ENCODE measurements around the gene ZBTB7B.

ZBTB7B gene

DNA sequence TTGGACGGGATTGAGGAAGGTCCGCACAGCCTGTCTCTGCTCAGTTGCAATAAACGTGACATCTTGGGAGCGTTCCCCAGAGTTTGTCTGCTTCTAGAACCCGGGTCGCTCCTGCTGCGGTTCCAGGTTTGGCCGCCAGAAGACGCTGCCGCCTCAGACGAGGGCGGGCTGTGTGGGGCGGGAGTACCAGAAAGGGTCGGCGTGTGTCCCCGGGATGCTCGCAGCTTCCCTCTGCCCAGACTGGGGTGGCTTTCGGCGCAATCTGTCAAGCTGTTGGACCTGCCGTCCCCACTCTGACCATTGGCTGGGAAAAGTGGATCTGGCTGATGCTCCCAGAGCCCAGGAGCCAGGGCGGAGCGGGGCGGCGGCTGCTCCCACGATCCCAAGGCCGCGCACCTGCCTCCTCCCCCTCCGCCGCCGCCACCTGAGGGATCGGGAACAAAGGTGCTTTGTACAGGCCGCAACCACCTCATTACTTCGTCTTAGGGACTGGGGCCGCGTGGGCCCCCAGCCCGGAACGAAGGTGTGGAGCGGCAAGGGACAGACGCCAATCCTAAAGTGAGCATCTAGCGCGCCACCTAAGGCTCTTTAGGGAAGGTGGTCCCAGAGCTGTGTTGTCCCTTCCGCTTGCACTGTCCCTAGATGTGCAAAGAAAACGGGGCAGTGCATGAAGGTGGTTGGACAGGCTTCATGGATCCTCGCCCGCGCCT is 60.3 kb downstream of the ZBTB7B start:
- no peak for DNase-seq

DNA sequence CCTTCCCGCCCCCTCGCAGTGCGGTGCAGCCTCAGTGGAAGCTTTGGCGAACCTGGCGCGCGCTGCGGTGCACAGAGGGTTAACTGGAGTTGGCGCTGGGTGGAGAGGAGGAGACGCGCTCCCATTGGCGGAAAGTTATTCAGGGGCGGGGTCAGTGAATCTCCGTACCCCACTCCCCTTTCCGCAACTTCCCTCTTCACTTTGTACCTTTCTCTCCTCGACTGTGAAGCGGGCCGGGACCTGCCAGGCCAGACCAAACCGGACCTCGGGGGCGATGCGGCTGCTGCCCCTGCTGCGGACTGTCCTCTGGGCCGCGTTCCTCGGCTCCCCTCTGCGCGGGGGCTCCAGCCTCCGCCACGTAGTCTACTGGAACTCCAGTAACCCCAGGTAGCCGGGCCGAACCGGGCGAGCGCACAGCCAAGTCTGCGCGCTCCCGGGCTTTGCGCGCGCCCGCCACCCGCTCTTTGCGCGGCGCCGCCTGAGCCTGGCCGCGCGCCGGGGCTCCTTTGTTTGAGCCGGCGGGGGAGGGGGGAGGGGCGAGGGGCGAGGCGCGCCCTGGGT is 61.0 kb downstream of the ZBTB7B start, which contains the start of gene EFNA4:
EFNA4 (plus strand) TSS at position 191 of the 561 bp plus-strand sequence; CDS start at position 275, 84 bp downstream.
- no peak for DNase-seq

- no peak for DNase-seq
These were observed 61.7 kb downstream of the ZBTB7B start for GRCh38 chr1:155064111-155064831.

DNA sequence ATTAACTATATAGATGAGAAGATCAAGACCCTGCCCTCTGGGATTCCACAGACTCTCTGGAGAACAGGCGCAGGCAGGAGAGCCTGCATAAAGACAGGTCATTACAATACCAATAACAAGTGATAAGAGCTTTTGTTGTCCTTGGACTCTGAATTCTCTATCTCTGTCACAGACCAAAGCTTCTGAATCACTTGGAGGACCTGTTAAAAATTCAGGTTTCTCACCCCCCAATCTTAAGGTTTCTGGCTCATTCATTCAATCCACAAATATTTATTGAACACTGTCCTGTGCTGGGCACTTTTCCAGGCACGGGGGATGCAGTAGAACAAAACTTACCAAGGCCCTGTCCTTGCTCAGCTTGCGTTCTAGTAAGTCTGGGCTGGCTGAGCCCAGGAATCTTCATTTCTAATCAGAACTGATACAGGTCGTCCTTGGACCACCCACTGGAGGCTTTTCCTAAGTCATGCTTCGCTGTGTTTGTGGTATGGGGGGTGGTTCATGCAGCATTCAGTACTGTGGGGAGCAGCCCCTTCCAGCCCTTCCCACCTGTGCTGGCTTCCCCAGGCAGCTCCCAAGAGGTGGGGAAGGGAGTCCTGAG is 62.3 kb downstream of the ZBTB7B start:
- DNase-seq, result no peak

DNA sequence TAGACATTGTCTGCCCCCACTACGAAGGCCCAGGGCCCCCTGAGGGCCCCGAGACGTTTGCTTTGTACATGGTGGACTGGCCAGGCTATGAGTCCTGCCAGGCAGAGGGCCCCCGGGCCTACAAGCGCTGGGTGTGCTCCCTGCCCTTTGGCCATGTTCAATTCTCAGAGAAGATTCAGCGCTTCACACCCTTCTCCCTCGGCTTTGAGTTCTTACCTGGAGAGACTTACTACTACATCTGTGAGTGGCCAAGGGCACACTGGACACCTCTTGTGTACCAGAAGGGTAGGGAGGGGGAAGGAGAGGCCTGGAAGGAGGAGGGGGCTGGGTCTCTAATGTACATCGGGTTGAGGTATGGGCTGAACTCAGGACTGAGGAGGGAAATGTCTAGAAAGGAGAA is 64.2 kb downstream of the ZBTB7B start:
- DNase-seq, result no peak

All from NCI-H187 treated with DMSO at 0.1 percent for 48 hours (cell line).